H1 (cell line): ENCODE data around the gene SMLR1.

Experiments used
- CBX5 ChIP-seq: fragments of 300-800, 300-1000 bp; sonication (generic); IDR thresholded peaks from 2 replicates; pipeline ENCODE4 v1.7.1; 2016; ENCODE audit warnings: antibody characterized with exemption, low read length, low read depth
- CHD2 ChIP-seq: IDR thresholded peaks from 2 replicates; pipeline ENCODE4 v1.6.1; 2012; ENCODE audit warnings: low read length, improper control_type of control experiment
- CTCF ChIP-seq, 3 experiments: IDR thresholded peaks; 1 replicate in 2 of 3; 2 replicates in 1 of 3; pipeline versions ENCODE4 v1.5.1 to v1.6.1; 2011; ENCODE audit warnings: low read length in 3 of 3, mild to moderate bottlenecking in 3 of 3, inconsistent platforms in 2 of 3, low read depth in 1 of 3, moderate library complexity in 1 of 3; ENCODE audit not compliant: insufficient read depth in 1 of 3; ENCODE audit errors: control extremely low read depth in 1 of 3
- EGR1 ChIP-seq: IDR thresholded peaks from 2 replicates; pipeline ENCODE4 v1.6.1; 2011; ENCODE audit warnings: low read depth, low read length, borderline replicate concordance
- EP300 ChIP-seq, 2 experiments: IDR thresholded peaks; 1 replicate in 1 of 2; 2 replicates in 1 of 2; pipeline ENCODE4 v1.6.1; 2011 to 2012; ENCODE audit warnings: low read depth in 2 of 2, low read length in 2 of 2, mild to moderate bottlenecking in 2 of 2, borderline replicate concordance in 1 of 2, inconsistent platforms in 1 of 2, moderate library complexity in 1 of 2
- EZH2 ChIP-seq: fragments of 200-600 bp; sonication (generic); IDR thresholded peaks from 2 replicates; pipeline ENCODE4 v1.7.1; 2012; ENCODE audit warnings: low read depth, mild to moderate bottlenecking, moderate library complexity, low read length, inconsistent platforms; ENCODE audit not compliant: severe bottlenecking
- JUN ChIP-seq: IDR thresholded peaks from 2 replicates; pipeline ENCODE4 v1.6.1; 2011; ENCODE audit warnings: low read depth, mild to moderate bottlenecking, improper control_type of control experiment, low read length
- NRF1 ChIP-seq: IDR thresholded peaks from 2 replicates; pipeline ENCODE4 v1.6.1; 2011; ENCODE audit warnings: mild to moderate bottlenecking, low read depth, low read length, improper control_type of control experiment
- POLR2A ChIP-seq, 2 experiments: IDR thresholded peaks; 1 replicate in 1 of 2; 2 replicates in 1 of 2; pipeline ENCODE4 v1.6.1; 2011; ENCODE audit warnings: low read depth in 2 of 2, low read length in 2 of 2, mild to moderate bottlenecking in 2 of 2; ENCODE audit errors: control extremely low read depth in 1 of 2
- POLR2AphosphoS5 ChIP-seq: IDR thresholded peaks from 2 replicates; pipeline ENCODE4 v1.6.1; 2011; ENCODE audit warnings: low read depth, low read length
- RAD21 ChIP-seq, 2 experiments: IDR thresholded peaks in 1 of 2; conservative IDR thresholded peaks in 1 of 2; 2 replicates each; pipeline ENCODE4 v1.6.1; 2011; ENCODE audit warnings: low read depth in 2 of 2, low read length in 2 of 2, improper control_type of control experiment in 1 of 2, inconsistent platforms in 1 of 2, mild to moderate bottlenecking in 1 of 2, moderate library complexity in 1 of 2
- SIN3A ChIP-seq, 2 experiments: IDR thresholded peaks in 1 of 2; conservative IDR thresholded peaks in 1 of 2; 2 replicates each; pipeline ENCODE4 v1.6.1; 2011 to 2012; ENCODE audit warnings: low read length in 2 of 2, improper control_type of control experiment in 1 of 2, low read depth in 1 of 2, mild to moderate bottlenecking in 1 of 2
- SIX5 ChIP-seq: IDR thresholded peaks from 2 replicates; pipeline ENCODE4 v1.6.1; 2011; ENCODE audit warnings: mild to moderate bottlenecking, low read depth, low read length
- USF2 ChIP-seq: IDR thresholded peaks from 2 replicates; pipeline ENCODE4 v1.6.1; 2011; ENCODE audit warnings: low read length, improper control_type of control experiment

GRCh38 chr6:130849594-130849993 is 22.4 kb downstream of the SMLR1 start:
- TF ChIP-seq SIN3A (conservative IDR thresholded peaks at IDR 0.05 in 1 of 2, IDR thresholded peaks at IDR 0.05 in 1 of 2; ENCODE audit: low read depth in 1 of 2, low read length in 2 of 2) (no peak), SIX5 (no peak), CTCF (IDR thresholded peaks at IDR 0.05; ENCODE audit: control extremely low read depth in 1 of 3, insufficient read depth in 1 of 3, low read depth in 1 of 3, low read length in 3 of 3) (no peak), EGR1 (no peak), JUN (no peak), EZH2 (no peak), POLR2A (IDR thresholded peaks at IDR 0.05; ENCODE audit: control extremely low read depth in 1 of 2, low read depth in 2 of 2, low read length in 2 of 2) (no peak), RAD21 (IDR thresholded peaks at IDR 0.05 in 1 of 2, conservative IDR thresholded peaks at IDR 0.05 in 1 of 2; ENCODE audit: low read depth in 2 of 2, low read length in 2 of 2) (no peak), CBX5 (no peak), NRF1 (no peak), USF2 (no peak), CHD2 (no peak), POLR2AphosphoS5 (no peak), EP300 (IDR thresholded peaks at IDR 0.05; ENCODE audit: borderline replicate concordance in 1 of 2, low read depth in 2 of 2, low read length in 2 of 2) (no peak)
